OCI-LY3 (cell line): ENCODE data around the gene TPK1.

ENCODE experiments used
- H2AFZ ChIP-seq: fragments of 200-600, 300-600 bp; shearing (Covaris generic); 2 replicates; pipeline ENCODE4 v1.6.0; 2014; ENCODE audit warnings: antibody characterized with exemption, low read depth, low read length
- H3K27ac ChIP-seq: fragments of 200-600, 300-600 bp; sonication (generic); 2 replicates; pipeline ENCODE4 v1.5.1; 2014; ENCODE audit warnings: mild to moderate bottlenecking, low read length, moderate library complexity, mixed read lengths
- H3K27me3 ChIP-seq: fragments of 200-600, 300-600 bp; sonication (generic); 2 replicates; pipeline ENCODE4 v1.6.1; 2014; ENCODE audit warnings: low read depth, low read length, mixed read lengths
- H3K36me3 ChIP-seq: fragments of 200-600, 300-600 bp; sonication (generic); replicated peaks from 2 replicates; pipeline ENCODE3; 2014; ENCODE audit warnings: low read depth, low read length, mixed read lengths
- H3K4me1 ChIP-seq: fragments of 300-600, 200-600 bp; sonication (generic); 2 replicates; pipeline ENCODE4 v1.6.1; 2014; ENCODE audit warnings: low read length, mixed read lengths
- H3K4me2 ChIP-seq: fragments of 200-600, 300-600 bp; sonication (generic); 2 replicates; pipeline ENCODE4 v1.6.1; 2014; ENCODE audit warnings: low read length, mixed read lengths
- H3K4me3 ChIP-seq: fragments of 300-600, 200-600 bp; sonication (generic); 2 replicates; pipeline ENCODE4 v1.5.1; 2014; ENCODE audit warnings: antibody characterized with exemption, mild to moderate bottlenecking, low read length, moderate library complexity
- H3K79me2 ChIP-seq: fragments of 300-600, 200-600 bp; shearing (Covaris generic); 2 replicates; pipeline ENCODE4 v1.6.1; 2014; ENCODE audit warnings: mild to moderate bottlenecking, low read length, mixed read lengths
- H3K9ac ChIP-seq: fragments of 300-600, 200-600 bp; shearing (Covaris generic); 2 replicates; pipeline ENCODE4 v1.6.0; 2014; ENCODE audit warnings: mild to moderate bottlenecking, low read length, moderate library complexity
- H3K9me3 ChIP-seq: fragments of 200-600, 300-600 bp; shearing (Covaris generic); 2 replicates; pipeline ENCODE4 v1.6.1; 2014; ENCODE audit warnings: low read length, mixed read lengths; ENCODE audit not compliant: insufficient read depth
- H4K20me1 ChIP-seq: fragments of 200-600, 300-600 bp; sonication (generic); 2 replicates; pipeline ENCODE4 v1.6.1; 2016; ENCODE audit warnings: low read length, mixed read lengths; ENCODE audit not compliant: insufficient read depth
- CTCF ChIP-seq: fragments of 200-600, 300-600 bp; sonication (generic); IDR thresholded peaks from 2 replicates; pipeline ENCODE4 v1.5.1; 2014; ENCODE audit warnings: antibody characterized with exemption, low read length, low read depth
- EZH2phosphoT487 ChIP-seq: fragments of 200-600 bp; shearing (Covaris generic); IDR thresholded peaks from 2 replicates; pipeline ENCODE4 v1.6.1; 2018; ENCODE audit warnings: antibody characterized with exemption, mixed run types, low read depth

TPK1 gene

GRCh38 chr7:144820552-144820951 lies 15.3 kb downstream of the TPK1 start:
- H3K27me3 ChIP-seq, result no peaks in the 10 kb centered on the region
- no peak overlapping the region for H2AFZ ChIP-seq
- TF ChIP-seq CTCF (no peak), EZH2phosphoT487 (no peak)
- H3K9me3 ChIP-seq, result no peaks in the 10 kb centered on the region
- H3K79me2 ChIP-seq, result no peaks in the 10 kb centered on the region
- H3K4me2 ChIP-seq, result no peak overlapping the region
- peaks cover 58% of the 10 kb centered on the region for H3K4me1 ChIP-seq
- no peak overlapping the region for H3K27ac ChIP-seq
- H3K36me3 ChIP-seq, result no peaks in the 10 kb centered on the region
- no peak overlapping the region for H3K4me3 ChIP-seq
- H3K9ac ChIP-seq, result no peak overlapping the region
- no peaks in the 10 kb centered on the region for H4K20me1 ChIP-seq

GRCh38 chr7:144819566-144819965 lies 16.3 kb downstream of the TPK1 start:
- no peaks in the 10 kb centered on the region for H4K20me1 ChIP-seq
- H3K27me3 ChIP-seq, result no peaks in the 10 kb centered on the region
- no peak overlapping the region for H3K9ac ChIP-seq
- no peak overlapping the region for H2AFZ ChIP-seq
- H3K4me2 ChIP-seq, result no peak overlapping the region
- no peak overlapping the region for H3K27ac ChIP-seq
- TF ChIP-seq EZH2phosphoT487, result no peak
- TF ChIP-seq CTCF, result no peak
- H3K9me3 ChIP-seq, result no peaks in the 10 kb centered on the region
- H3K4me1 ChIP-seq, result peaks cover 48% of the 10 kb centered on the region
- H3K4me3 ChIP-seq, result no peak overlapping the region
- no peaks in the 10 kb centered on the region for H3K36me3 ChIP-seq
- no peaks in the 10 kb centered on the region for H3K79me2 ChIP-seq

- Histone ChIP-seq H2AFZ (no peak overlapping the region), H3K9me3 (no peaks in the 10 kb centered on the region), H3K36me3 (no peaks in the 10 kb centered on the region), H3K79me2 (no peaks in the 10 kb centered on the region), H3K4me1 (peaks cover 43% of the 10 kb centered on the region), H3K27ac (no peak overlapping the region), H3K27me3 (no peaks in the 10 kb centered on the region), H3K4me2 (peak overlapping the region; percentile 31), H3K4me3 (no peak overlapping the region), H3K9ac (no peak overlapping the region), H4K20me1 (no peaks in the 10 kb centered on the region)
- TF ChIP-seq EZH2phosphoT487, result no peak
- TF ChIP-seq CTCF, result no peak
Measured at GRCh38 chr7:144818511-144818910, 17.3 kb downstream of the TPK1 start.

- TF ChIP-seq CTCF, result no peak
- TF ChIP-seq EZH2phosphoT487, result no peak
- Histone ChIP-seq H2AFZ (no peak overlapping the region), H3K27me3 (no peaks in the 10 kb centered on the region), H3K36me3 (no peaks in the 10 kb centered on the region), H3K4me1 (peaks cover 38% of the 10 kb centered on the region), H3K9me3 (no peaks in the 10 kb centered on the region), H3K4me2 (no peak overlapping the region), H4K20me1 (no peaks in the 10 kb centered on the region), H3K4me3 (no peak overlapping the region), H3K9ac (no peak overlapping the region), H3K79me2 (no peaks in the 10 kb centered on the region), H3K27ac (no peak overlapping the region)
Measured at GRCh38 chr7:144817001-144817400, 18.9 kb downstream of the TPK1 start.
